ENCODE data around the gene FNDC5. TPM values are rescaled to one million over a fixed set of nuclear protein-coding genes. Genes with fewer than 3 reads are reported as not detected.

Gene FNDC5
- total and polyA plus RNA-seq, 2 of the 13 experiments (the other 11 are each of a cell fraction or from before 2014, with no cell fraction given): 1.4 to 3.1 TPM

GRCh38 chr1:32817815-32818786 lies 52.6 kb downstream of the FNDC5 start (continued):
- TF ChIP-seq SOX5 (CRISPR knock-in tag; IDR thresholded peaks at IDR 0.05; ENCODE audit: borderline replicate concordance): no peak
- peak; percentile 16; the same call in 1 of the 2 replicates for TF ChIP-seq ZNF343 (CRISPR knock-in tag; IDR thresholded peaks at IDR 0.05)
- no peak for TF ChIP-seq KAT8 (CRISPR knock-in tag; IDR thresholded peaks at IDR 0.05)
- no peak for TF ChIP-seq ZFP1 (CRISPR knock-in tag; IDR thresholded peaks at IDR 0.05)
- peak; percentile 20; the same call in 1 of the 2 replicates for TF ChIP-seq RXRA (CRISPR knock-in tag; IDR thresholded peaks at IDR 0.05)
- TF ChIP-seq MIER3 (CRISPR knock-in tag; IDR thresholded peaks at IDR 0.05; ENCODE audit: borderline replicate concordance): no peak
- TF ChIP-seq, protein P1, sequence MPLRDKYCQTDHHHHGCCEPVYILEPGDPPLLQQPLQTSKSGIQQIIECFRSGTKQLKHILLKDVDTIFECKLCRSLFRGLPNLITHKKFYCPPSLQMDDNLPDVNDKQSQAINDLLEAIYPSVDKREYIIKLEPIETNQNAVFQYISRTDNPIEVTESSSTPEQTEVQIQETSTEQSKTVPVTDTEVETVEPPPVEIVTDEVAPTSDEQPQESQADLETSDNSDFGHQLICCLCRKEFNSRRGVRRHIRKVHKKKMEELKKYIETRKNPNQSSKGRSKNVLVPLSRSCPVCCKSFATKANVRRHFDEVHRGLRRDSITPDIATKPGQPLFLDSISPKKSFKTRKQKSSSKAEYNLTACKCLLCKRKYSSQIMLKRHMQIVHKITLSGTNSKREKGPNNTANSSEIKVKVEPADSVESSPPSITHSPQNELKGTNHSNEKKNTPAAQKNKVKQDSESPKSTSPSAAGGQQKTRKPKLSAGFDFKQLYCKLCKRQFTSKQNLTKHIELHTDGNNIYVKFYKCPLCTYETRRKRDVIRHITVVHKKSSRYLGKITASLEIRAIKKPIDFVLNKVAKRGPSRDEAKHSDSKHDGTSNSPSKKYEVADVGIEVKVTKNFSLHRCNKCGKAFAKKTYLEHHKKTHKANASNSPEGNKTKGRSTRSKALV (CRISPR knock-in tag; IDR thresholded peaks at IDR 0.05): peak; percentile 65; the same call in 1 of the 2 replicates
- TF ChIP-seq FOXK2 (IDR thresholded peaks at IDR 0.05): no peak
- TF ChIP-seq HOXA3 (CRISPR knock-in tag; IDR thresholded peaks at IDR 0.05): no peak
- TF ChIP-seq EHMT2 (IDR thresholded peaks at IDR 0.05; ENCODE audit: borderline replicate concordance, low read depth, low read length): no peak
- no peak for TF ChIP-seq TBL1XR1 (IDR thresholded peaks at IDR 0.05; ENCODE audit: borderline replicate concordance, low read length, partially characterized antibody)
- peak; percentile 41; the same call in 1 of the 2 replicates for TF ChIP-seq BCL6 (CRISPR knock-in tag; IDR thresholded peaks at IDR 0.05)
- no peak for TF ChIP-seq TEAD3 (CRISPR knock-in tag; optimal IDR thresholded peaks at IDR 0.05; ENCODE audit: borderline replicate concordance)
- no peak for TF ChIP-seq ZEB1 (IDR thresholded peaks at IDR 0.05; ENCODE audit: insufficient replicate concordance, low read depth)
- 0 out of 2 replicates have a peak, but pooled peaks have one; percentile 17 for TF ChIP-seq ZSCAN21 (CRISPR knock-in tag; IDR thresholded peaks at IDR 0.05; ENCODE audit: borderline replicate concordance)
- TF ChIP-seq ZFP36 (IDR thresholded peaks at IDR 0.05; ENCODE audit: borderline replicate concordance, low read depth, low read length, partially characterized antibody): no peak
- TF ChIP-seq BORCS8-MEF2B (CRISPR knock-in tag; IDR thresholded peaks at IDR 0.05): no peak
- peak; percentile 7; the same call in 1 of the 2 replicates for TF ChIP-seq ARID4A (CRISPR knock-in tag; IDR thresholded peaks at IDR 0.05; ENCODE audit: borderline replicate concordance)
- TF ChIP-seq ZNF678 (CRISPR knock-in tag; IDR thresholded peaks at IDR 0.05): no peak
- no peak for TF ChIP-seq SMYD3 (CRISPR knock-in tag; IDR thresholded peaks at IDR 0.05)
- TF ChIP-seq, protein P2, sequence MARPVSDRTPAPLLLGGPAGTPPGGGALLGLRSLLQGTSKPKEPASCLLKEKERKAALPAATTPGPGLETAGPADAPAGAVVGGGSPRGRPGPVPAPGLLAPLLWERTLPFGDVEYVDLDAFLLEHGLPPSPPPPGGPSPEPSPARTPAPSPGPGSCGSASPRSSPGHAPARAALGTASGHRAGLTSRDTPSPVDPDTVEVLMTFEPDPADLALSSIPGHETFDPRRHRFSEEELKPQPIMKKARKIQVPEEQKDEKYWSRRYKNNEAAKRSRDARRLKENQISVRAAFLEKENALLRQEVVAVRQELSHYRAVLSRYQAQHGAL (CRISPR knock-in tag; IDR thresholded peaks at IDR 0.05; ENCODE audit: not compliant biosample characterization): no peak
- TF ChIP-seq FOSL1 (CRISPR knock-in tag; IDR thresholded peaks at IDR 0.05; ENCODE audit: borderline replicate concordance): no peak
- TF ChIP-seq ZNF10 (CRISPR knock-in tag; IDR thresholded peaks at IDR 0.05; ENCODE audit: borderline replicate concordance, low read depth): no peak
- TF ChIP-seq GTF2F1 (IDR thresholded peaks at IDR 0.05; ENCODE audit: low read length): no peak
